Measurements from ENCODE around the gene SLC9B1. TPM values are rescaled to one million over a fixed set of nuclear protein-coding genes. Genes with fewer than 3 reads are reported as not detected.

The SLC9B1 gene
- total and polyA plus RNA-seq, 2 donors (not counting 1 experiment from before 2014, with no cell fraction given), result 1.1 to 2.0 TPM

- H3K27ac ChIP-seq (ENCODE audit: insufficient read depth, low read length), result no peak overlapping the region
- no peak for TF ChIP-seq CTCF (conservative IDR thresholded peaks at IDR 0.05 in 1 of 2, IDR thresholded peaks at IDR 0.05 in 1 of 2; ENCODE audit: low read depth in 1 of 2, low read length in 2 of 2)
- no peak for TF ChIP-seq EZH2 (IDR thresholded peaks at IDR 0.05; ENCODE audit: low read length, missing control alignments)
- no peaks in the 10 kb centered on the region for H3K4me1 ChIP-seq (ENCODE audit: control insufficient read depth, extremely low read depth, insufficient read depth, low read length)
These were observed 9.8 kb upstream of the SLC9B1 start for GRCh38 chr4:103029300-103029699.

GRCh38 chr4:103026868-103027267 lies 7.4 kb upstream of the SLC9B1 start:
- Histone ChIP-seq H3K36me3 (ENCODE audit: control insufficient read depth, insufficient read depth, low read length) (no peaks in the 10 kb centered on the region), H2AFZ (ENCODE audit: low read length) (no peak overlapping the region), H4K20me1 (ENCODE audit: control insufficient read depth, extremely low read depth, insufficient read depth, low read length) (no peaks in the 10 kb centered on the region), H3K27me3 (ENCODE audit: control insufficient read depth, insufficient read depth, low read length) (no peaks in the 10 kb centered on the region), H3K4me2 (ENCODE audit: extremely low read depth, insufficient read depth, low read length) (no peak overlapping the region), H3K9me3 (ENCODE audit: control insufficient read depth, insufficient read depth, low read depth, low read length) (no peaks in the 10 kb centered on the region), H3K9ac (ENCODE audit: insufficient read depth, low read length) (no peak overlapping the region), H3K79me2 (ENCODE audit: control insufficient read depth, insufficient read depth, low read length) (no peaks in the 10 kb centered on the region), H3K27ac (ENCODE audit: insufficient read depth, low read length) (no peak overlapping the region), H3K4me3 (replicated peaks in 1 of 4; ENCODE audit: control extremely low read depth in 1 of 4, insufficient read depth in 1 of 4, low read depth in 3 of 4, low read length in 4 of 4) (no peak overlapping the region), H3K4me1 (ENCODE audit: control insufficient read depth, extremely low read depth, insufficient read depth, low read length) (no peaks in the 10 kb centered on the region)
- DNase-seq (ENCODE audit: low read depth in 2 of 2), result no peak
- no peak for TF ChIP-seq EZH2 (IDR thresholded peaks at IDR 0.05; ENCODE audit: low read length, missing control alignments)
- no peak for TF ChIP-seq CTCF (conservative IDR thresholded peaks at IDR 0.05 in 1 of 2, IDR thresholded peaks at IDR 0.05 in 1 of 2; ENCODE audit: low read depth in 1 of 2, low read length in 2 of 2)

More at GRCh38 chr4:103029300-103029699, 9.8 kb upstream of the SLC9B1 start:
- H2AFZ ChIP-seq (ENCODE audit: low read length), result no peak overlapping the region
- H4K20me1 ChIP-seq (ENCODE audit: control insufficient read depth, extremely low read depth, insufficient read depth, low read length), result no peaks in the 10 kb centered on the region
- no peaks in the 10 kb centered on the region for H3K79me2 ChIP-seq (ENCODE audit: control insufficient read depth, insufficient read depth, low read length)
- no peaks in the 10 kb centered on the region for H3K9me3 ChIP-seq (ENCODE audit: control insufficient read depth, insufficient read depth, low read depth, low read length)
- no peaks in the 10 kb centered on the region for H3K36me3 ChIP-seq (ENCODE audit: control insufficient read depth, insufficient read depth, low read length)
- no peak overlapping the region for H3K9ac ChIP-seq (ENCODE audit: insufficient read depth, low read length)
- no peak overlapping the region for H3K4me2 ChIP-seq (ENCODE audit: extremely low read depth, insufficient read depth, low read length)
- DNase-seq (ENCODE audit: low read depth in 2 of 2), result no peak
- H3K4me3 ChIP-seq (replicated peaks in 1 of 4; ENCODE audit: control extremely low read depth in 1 of 4, insufficient read depth in 1 of 4, low read depth in 3 of 4, low read length in 4 of 4), result no peak overlapping the region
- no peaks in the 10 kb centered on the region for H3K27me3 ChIP-seq (ENCODE audit: control insufficient read depth, insufficient read depth, low read length)

GRCh38 chr4:103024996-103025395 lies 5.5 kb upstream of the SLC9B1 start:
- Histone ChIP-seq H3K36me3 (ENCODE audit: control insufficient read depth, insufficient read depth, low read length) (no peaks in the 10 kb centered on the region), H4K20me1 (ENCODE audit: control insufficient read depth, extremely low read depth, insufficient read depth, low read length) (no peaks in the 10 kb centered on the region), H3K79me2 (ENCODE audit: control insufficient read depth, insufficient read depth, low read length) (no peaks in the 10 kb centered on the region), H2AFZ (ENCODE audit: low read length) (no peak overlapping the region), H3K4me2 (ENCODE audit: extremely low read depth, insufficient read depth, low read length) (no peak overlapping the region), H3K27ac (ENCODE audit: insufficient read depth, low read length) (no peak overlapping the region), H3K27me3 (ENCODE audit: control insufficient read depth, insufficient read depth, low read length) (no peaks in the 10 kb centered on the region), H3K9me3 (ENCODE audit: control insufficient read depth, insufficient read depth, low read depth, low read length) (no peaks in the 10 kb centered on the region), H3K9ac (ENCODE audit: insufficient read depth, low read length) (no peak overlapping the region), H3K4me1 (ENCODE audit: control insufficient read depth, extremely low read depth, insufficient read depth, low read length) (no peaks in the 10 kb centered on the region), H3K4me3 (replicated peaks in 1 of 4; ENCODE audit: control extremely low read depth in 1 of 4, insufficient read depth in 1 of 4, low read depth in 3 of 4, low read length in 4 of 4) (no peak overlapping the region)
- no peak for TF ChIP-seq CTCF (conservative IDR thresholded peaks at IDR 0.05 in 1 of 2, IDR thresholded peaks at IDR 0.05 in 1 of 2; ENCODE audit: low read depth in 1 of 2, low read length in 2 of 2)
- TF ChIP-seq EZH2 (IDR thresholded peaks at IDR 0.05; ENCODE audit: low read length, missing control alignments), result no peak
- DNase-seq (ENCODE audit: low read depth in 2 of 2), result no peak

All from fibroblast of lung (primary cell).